Right renal cortex interstitium (tissue), 3 donors: Measurements from ENCODE around the gene UBASH3B. TPM values are rescaled to one million over a fixed set of nuclear protein-coding genes. Genes with fewer than 3 reads are reported as not detected.

Source experiments
- DNase-seq, 3 donors: peaks; one replicate each; pipeline ENCODE4 v3.0.0-alpha.2; 2013; ENCODE audit warnings: low read depth in 3 of 3, low spot score in 2 of 3
- polyA plus RNA-seq, 3 donors: library from polyadenylated mRNA; unstranded; fragments of 120-200 nt; gene quantifications; one replicate each; pipeline ENCODE4 v1.2.1, GENCODE V29; 2013; ENCODE audit not compliant: insufficient read length in 3 of 3

Gene UBASH3B
- polyA plus RNA-seq, 3 donors: 8.1 to 9.0 (median 8.5) TPM

GRCh38 chr11:122673701-122674100, 18.2 kb downstream of the UBASH3B start:
- no peak for DNase-seq

- DNase-seq: no peak
Measured at GRCh38 chr11:122676638-122677037, 21.1 kb downstream of the UBASH3B start.

GRCh38 chr11:122677256-122677655, 21.7 kb downstream of the UBASH3B start:
- no peak for DNase-seq

- no peak for DNase-seq
Measured at GRCh38 chr11:122678406-122678805, 22.9 kb downstream of the UBASH3B start.

- DNase-seq: no peak
Measured at GRCh38 chr11:122679466-122679865, 23.9 kb downstream of the UBASH3B start.

- no peak for DNase-seq
Measured at GRCh38 chr11:122681070-122681469, 25.5 kb downstream of the UBASH3B start.

GRCh38 chr11:122681735-122682134, 26.2 kb downstream of the UBASH3B start:
- no peak for DNase-seq

- no peak for DNase-seq
Measured at GRCh38 chr11:122682464-122682863, 26.9 kb downstream of the UBASH3B start.

- DNase-seq: no peak
Measured at GRCh38 chr11:122685041-122685440, 29.5 kb downstream of the UBASH3B start.

GRCh38 chr11:122686111-122686510, 30.6 kb downstream of the UBASH3B start:
- no peak for DNase-seq

- no peak for DNase-seq
Measured at GRCh38 chr11:122690384-122690783, 34.9 kb downstream of the UBASH3B start.

GRCh38 chr11:122690801-122691548, 35.5 kb downstream of the UBASH3B start:
- no peak for DNase-seq

GRCh38 chr11:122691549-122692150, 36.1 kb downstream of the UBASH3B start:
- DNase-seq: no peak

- no peak for DNase-seq
Measured at GRCh38 chr11:122692444-122692843, 36.9 kb downstream of the UBASH3B start.

- no peak for DNase-seq
Measured at GRCh38 chr11:122695076-122695615, 39.6 kb downstream of the UBASH3B start.

GRCh38 chr11:122696662-122697061, 41.1 kb downstream of the UBASH3B start:
- no peak for DNase-seq

- DNase-seq: no peak
Measured at GRCh38 chr11:122697636-122698167, 42.2 kb downstream of the UBASH3B start.

- no peak for DNase-seq
Measured at GRCh38 chr11:122698392-122698791, 42.9 kb downstream of the UBASH3B start.

- no peak for DNase-seq
Measured at GRCh38 chr11:122700666-122701065, 45.1 kb downstream of the UBASH3B start.

- DNase-seq: no peak
Measured at GRCh38 chr11:122701143-122701542, 45.6 kb downstream of the UBASH3B start.

GRCh38 chr11:122703541-122704272, 48.2 kb downstream of the UBASH3B start:
- no peak for DNase-seq
